Pancreas (tissue), 10 donors: ENCODE measurements around the gene CDKN3. TPM values are rescaled to one million over a fixed set of nuclear protein-coding genes. Genes with fewer than 3 reads are reported as not detected.
"Not testable (repeated sequence)": the region's sequence is repeated elsewhere in the genome, so short reads cannot be mapped to it uniquely, and the experiment has no call there.

Source experiments
- ATAC-seq, 4 donors: fragments of 200-7000 bp; cut with Tn5 transposase; one replicate each; pipeline versions ENCODE4 v1.8.0 to v1.9.1; 2020; ENCODE audit warnings: mild to moderate bottlenecking in 4 of 4, moderate library complexity in 4 of 4
- DNase-seq, 6 donors: peaks; one replicate each; pipeline ENCODE4 v3.0.0-alpha.2; 2020
- FAIRE-seq: peaks from 2 replicates; lab custom pipeline; 2012; peaks lifted over from hg19 to GRCh38; lab: Jason Lieb, UNC
- H3K27ac ChIP-seq, 4 donors: fragments of 200-600 bp; sonication (generic); 1 replicate in 3 of 4; 2 replicates in 1 of 4; pipeline versions ENCODE4 v1.5.0 to v1.8.0; 2020
- H3K27me3 ChIP-seq, 4 donors: fragments of 200-600 bp; one replicate each; pipeline ENCODE4 v1.8.0; 2021
- H3K36me3 ChIP-seq, 3 donors: fragments of 200-600 bp; sonication (generic) in 1 of 3; one replicate each; pipeline versions ENCODE4 v1.5.0 to v1.8.0; 2020 to 2021
- H3K4me1 ChIP-seq, 3 donors: fragments of 200-600 bp; one replicate each; pipeline ENCODE4 v1.8.0; 2021
- H3K4me3 ChIP-seq, 4 donors: fragments of 200-600 bp; sonication (generic) in 2 of 4; one replicate each; pipeline versions ENCODE4 v1.5.0 to v1.8.0; 2020 to 2021
- H3K9me3 ChIP-seq, 4 donors: fragments of 200-600 bp; one replicate each; pipeline ENCODE4 v1.8.0; 2021
- CTCF ChIP-seq, 4 donors: fragments of 200-600 bp; sonication (generic) in 3 of 4; IDR thresholded peaks; one replicate each; pipeline versions ENCODE4 v1.5.0 to v1.8.0; 2021; ENCODE audit warnings: antibody characterized with exemption in 4 of 4
- WGBS, 2 donors: extraction: QIAGEN DNeasy Blood & Tissue Kit; methylation state at CpG; one replicate each; pipeline ENCODE4 v1.1.7; 2013; 5-methylcytosine and 5-hydroxymethylcytosine counted together
- intact Hi-C, 3 donors: fragments of 100-400 bp; cut with DNase I; formaldehyde crosslinking; loops; one replicate each; pipeline versions ENCODE4 v1.11.1 to v1.14.2; 2022
- polyA plus RNA-seq, 2 donors: library from polyadenylated mRNA; stranded (reverse); fragments of 200-250 nt; gene quantifications; one replicate each; pipeline ENCODE4 v1.2.3, GENCODE V29; 2013
- total RNA-seq, 6 donors: library from RNA; stranded (reverse); fragmentation: NEBNext Ultra II Directional in 4 of 6; extraction: Animal tissue kit (Norgen Biotek cat#: 25700) in 4 of 6; gene quantifications; one replicate each; pipeline versions ENCODE4 v1.2.1 to v1.2.4, GENCODE V29; 2021 to 2023
- donor health status: healthy with polysubstance abuse.
- donor health status: DM: no; HTN: no; CAD: no; lungs with moderate emphysema.
- donor health status: DM: no; HTN: no; CAD: no.
- donor health status: control.
- donor health status: control.
- donor health status: Bipolar disorder and iron deficiency.
- donor health status: DM: yes; HTN: yes; CAD: no.
- donor health status: DM: no; HTN: no; CAD: no.
- donor health status: DM: no; HTN: no; CAD: no.
- donor health status: DM: yes; HTN: yes; CAD: no.

The CDKN3 gene
- total and polyA plus RNA-seq, 8 donors = 0.61 to 1.6 (median 1.0) TPM; not detected in 1

GRCh38 chr14:54438703-54439102 lies 41.9 kb downstream of the CDKN3 start:
- no peak for ATAC-seq
- Histone ChIP-seq H3K27ac (no peak overlapping the region), H3K36me3 (no peaks in the 10 kb centered on the region), H3K4me1 (peaks cover 3 to 12% (median 3%) of the 10 kb centered on the region in 3 donors), H3K4me3 (no peak overlapping the region), H3K27me3 (no peaks in the 10 kb centered on the region), H3K9me3 (no peaks in the 10 kb centered on the region)
- DNase-seq = no peak
- FAIRE-seq = no peak
- no peak for TF ChIP-seq CTCF (IDR thresholded peaks at IDR 0.05)
- WGBS, 2 donors = 92 to 94% methylated on average over 4 of the region's 4 CpGs
- intact Hi-C loops = no loop called here

GRCh38 chr14:54440037-54440436 lies 43.2 kb downstream of the CDKN3 start:
- no peak for ATAC-seq
- peak overlapping the region in 3 of 4 donors; percentile 42 to 69 (median 66) for H3K4me3 ChIP-seq
- H3K9me3 ChIP-seq = no peaks in the 10 kb centered on the region
- 67 to 74% methylated on average over 7 of the region's 7 CpGs for WGBS, 2 donors
- no peak for TF ChIP-seq CTCF (IDR thresholded peaks at IDR 0.05)
- no peak for DNase-seq
- intact Hi-C loops = no loop called here
- H3K27ac ChIP-seq = peak overlapping the region in 1 of 4 donors; percentile 88
- no peak for FAIRE-seq
- no peaks in the 10 kb centered on the region for H3K36me3 ChIP-seq
- no peaks in the 10 kb centered on the region for H3K27me3 ChIP-seq
- H3K4me1 ChIP-seq = peaks cover 3 to 11% (median 3%) of the 10 kb centered on the region in 3 donors

GRCh38 chr14:54440476-54440872 lies 43.7 kb downstream of the CDKN3 start:
- no peaks in the 10 kb centered on the region for H3K27me3 ChIP-seq
- no peaks in the 10 kb centered on the region for H3K9me3 ChIP-seq
- whole genome bisulfite sequencing, 2 donors = 0 to 2% methylated on average over 5 of the region's 5 CpGs
- intact Hi-C loops = no loop called here
- peaks cover 3 to 8% (median 3%) of the 10 kb centered on the region in 3 donors for H3K4me1 ChIP-seq
- TF ChIP-seq CTCF (IDR thresholded peaks at IDR 0.05) = no peak
- peak overlapping the region; percentile 42 to 69 (median 60) for H3K4me3 ChIP-seq
- peak overlapping the region; percentile 73 to 89 (median 80) for H3K27ac ChIP-seq
- H3K36me3 ChIP-seq = no peaks in the 10 kb centered on the region
- no peak for DNase-seq
- no peak for ATAC-seq
- no peak for FAIRE-seq

- Histone ChIP-seq H3K4me1 (peaks cover 3 to 8% (median 3%) of the 10 kb centered on the region in 3 donors), H3K27ac (peak within 1 kb of the TSS; percentile 73 to 89 (median 80)), H3K36me3 (no peaks in the 10 kb centered on the region), H3K4me3 (peak within 1 kb of the TSS; percentile 42 to 69 (median 60)), H3K9me3 (no peaks in the 10 kb centered on the region), H3K27me3 (no peaks in the 10 kb centered on the region)
- DNase-seq = peak; percentile 88 to 99 (median 92)
- WGBS, 2 donors = 0% methylated on average over 86 to 100 of the region's 100 CpGs
- FAIRE-seq = no peak
- intact Hi-C loops = no loop called here
- peak; percentile 97 to 100 (median 99) for ATAC-seq
- TF ChIP-seq CTCF (IDR thresholded peaks at IDR 0.05) = peak; percentile 76 to 92 (median 90)
These were observed 44.4 kb downstream of the CDKN3 start, which contains the start of gene CNIH1 for GRCh38 chr14:54440873-54441868. Gene CNIH1, minus strand, starts transcription at chr14:54441374. Its CDS starts 47 bp downstream, at chr14:54441327.

- peak in 2 of 6 donors; percentile 22 to 58 for DNase-seq
- intact Hi-C loops = not testable (repeated sequence)
These were observed 46.2 kb downstream of the CDKN3 start for GRCh38 chr14:54442961-54443360.

More at GRCh38 chr14:54442961-54443360, 46.2 kb downstream of the CDKN3 start:
- H3K4me3 ChIP-seq, ATAC-seq, H3K27ac ChIP-seq, H3K4me1 ChIP-seq, H3K9me3 ChIP-seq, H3K27me3 ChIP-seq, FAIRE-seq, H3K36me3 ChIP-seq: not testable (repeated sequence)
- 85 to 88% methylated on average over 14 to 19 of the region's 23 CpGs for WGBS, 2 donors
